Motor neuron (in vitro differentiated cells): Measurements from ENCODE around the gene GPR151. TPM values are rescaled to one million over a fixed set of nuclear protein-coding genes. Genes with fewer than 3 reads are reported as not detected.
"Not testable (repeated sequence)": the region's sequence is repeated elsewhere in the genome, so short reads cannot be mapped to it uniquely, and the experiment has no call there.

Experiments
- ATAC-seq, 8 experiments: fragments of 200-7000 bp; cut with Tn5 transposase; replicated peaks in 6 of 8; 2 replicates each; pipeline ENCODE4 v1.8.0; 2021; ENCODE audit warnings: mild to moderate bottlenecking in 8 of 8, moderate library complexity in 8 of 8
- H3K27ac ChIP-seq, 2 donors: fragments of 250-450 bp; sonication (Bioruptor Pico); 2 replicates each; pipeline ENCODE4 v1.9.0; 2021; ENCODE audit warnings: antibody characterized with exemption in 2 of 2, mild to moderate bottlenecking in 2 of 2, moderate library complexity in 1 of 2
- H3K4me1 ChIP-seq, 2 donors: fragments of 250-450 bp; sonication (Bioruptor Pico); replicated peaks in 1 of 2; 2 replicates each; pipeline ENCODE4 v1.6.1; 2021; ENCODE audit warnings: antibody characterized with exemption in 2 of 2, mild to moderate bottlenecking in 2 of 2, moderate library complexity in 1 of 2
- H3K4me3 ChIP-seq, 5 donors: fragments of 250-450 bp; sonication (Bioruptor Pico); 2 replicates each; pipeline ENCODE4 v1.9.0; 2021; ENCODE audit warnings: antibody characterized with exemption in 5 of 5, mild to moderate bottlenecking in 5 of 5, moderate library complexity in 4 of 5
- WGBS, 10 experiments: fragments of 450-650 bp; shearing (Covaris generic); methylation state at CpG; one replicate each; pipeline ENCODE4 v1.0.0; 2022; 5-methylcytosine and 5-hydroxymethylcytosine counted together
- in situ Hi-C, 9 experiments: fragments of 400-800 bp; cut with MboI; loops; one replicate each; pipeline ENCODE4 v1.15.0; 2021; ENCODE audit warnings: low sequenced_read_pairs in 9 of 9, low pct_unique_long_range_greater_than_20kb in 2 of 9; ENCODE audit not compliant: unreplicated experiment in 9 of 9
- total RNA-seq, 8 experiments: library from RNA; unstranded; fragments of 300-600 nt; gene quantifications; 2 replicates each; pipeline versions ENCODE4 v1.2.3 to v1.2.4, GENCODE V29; 2022

GPR151 gene
- 10 to 100 TPM in 2 of 8 experiments, 1 to 10 TPM in 1, under 1 TPM in 5; 0.22 to 32.8 (median 0.51) TPM for total RNA-seq

GRCh38 chr5:146516151-146516475 is at the start of gene GPR151:
Gene GPR151 (minus strand): TSS chr5:146516190. CDS start chr5:146516113, 77 bp downstream.
- Histone ChIP-seq H3K4me1 (no peaks in the 10 kb centered on the region), H3K27ac (no peak within 1 kb of the TSS), H3K4me3 (no peak within 1 kb of the TSS)
- WGBS, 10 experiments = 0 to 60% (median 9%) methylated on average over 1 to 3 of the region's 3 CpGs; no CpG with 5 or more reads in 2 of the 10 experiments
- in situ Hi-C loops = no loop called here
- ATAC-seq = peak; percentile 73 to 98 (median 90)

DNA sequence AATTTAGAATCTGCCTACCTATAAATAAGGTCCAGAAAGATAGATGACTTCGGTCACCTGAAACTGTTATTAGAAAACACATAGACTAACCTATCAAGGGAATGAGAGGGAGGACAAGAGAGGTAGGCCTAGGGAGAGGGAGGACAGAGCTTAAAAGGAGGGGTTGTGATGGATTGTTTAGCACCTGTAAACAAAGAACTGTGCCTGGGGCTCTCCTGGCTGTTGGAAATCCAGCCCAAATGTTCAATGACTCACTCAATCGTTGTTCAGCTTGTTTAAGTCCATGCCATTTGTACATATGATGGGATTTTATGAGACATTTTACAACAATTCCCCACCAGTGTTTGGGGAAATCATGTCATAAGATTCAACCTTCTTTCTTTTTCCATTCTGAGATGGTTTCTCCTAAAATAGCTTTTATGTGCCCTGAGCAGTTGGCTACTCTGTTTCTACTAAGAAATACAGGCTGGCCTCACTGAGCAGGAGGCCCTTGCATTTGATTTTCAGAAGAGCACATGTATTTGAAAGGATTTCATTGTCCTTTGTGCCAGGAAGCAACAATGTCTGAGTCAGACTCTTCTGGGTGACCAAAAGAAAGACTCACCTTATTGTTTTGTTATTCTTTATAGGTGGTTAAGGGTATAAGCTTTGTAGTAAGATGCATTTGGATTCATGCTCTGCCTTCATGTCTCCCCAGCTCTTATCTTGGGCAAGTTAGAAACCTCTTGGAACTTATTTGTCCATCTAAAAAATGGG is 48.2 kb upstream of the GPR151 start:
- peak in 3 of 8 experiments; percentile 20 to 58 (median 39) for ATAC-seq
- in situ Hi-C loops = no loop called here
- Histone ChIP-seq H3K27ac (no peak overlapping the region), H3K4me1 (peaks cover 5 to 21% of the 10 kb centered on the region in 2 donors), H3K4me3 (no peak overlapping the region)
- WGBS, 10 experiments = 33 to 100% (median 83%) methylated on average over 1 to 2 of the region's 2 CpGs; no CpG with 5 or more reads in 1 of the 10 experiments

- H3K4me1 ChIP-seq = peaks cover 5 to 21% of the 10 kb centered on the region in 2 donors
- no peak overlapping the region for H3K4me3 ChIP-seq
- 60 to 100% (median 89%) methylated on average over 1 to 4 of the region's 4 CpGs; no CpG with 5 or more reads in 4 of the 10 experiments for WGBS, 10 experiments
- in situ Hi-C loops = no loop called here
- no peak for ATAC-seq
- H3K27ac ChIP-seq = no peak overlapping the region
Observed at GRCh38 chr5:146562461-146562860, 46.5 kb upstream of the GPR151 start.

GRCh38 chr5:146561711-146562110 is 45.7 kb upstream of the GPR151 start:
- WGBS, 10 experiments = 33 to 100% (median 100%) methylated on average over 1 to 4 of the region's 5 CpGs; no CpG with 5 or more reads in 1 of the 10 experiments
- ATAC-seq = no peak
- Histone ChIP-seq H3K4me3 (no peak overlapping the region), H3K27ac (no peak overlapping the region), H3K4me1 (peaks cover 5 to 21% of the 10 kb centered on the region in 2 donors)
- in situ Hi-C loops = no loop called here

DNA sequence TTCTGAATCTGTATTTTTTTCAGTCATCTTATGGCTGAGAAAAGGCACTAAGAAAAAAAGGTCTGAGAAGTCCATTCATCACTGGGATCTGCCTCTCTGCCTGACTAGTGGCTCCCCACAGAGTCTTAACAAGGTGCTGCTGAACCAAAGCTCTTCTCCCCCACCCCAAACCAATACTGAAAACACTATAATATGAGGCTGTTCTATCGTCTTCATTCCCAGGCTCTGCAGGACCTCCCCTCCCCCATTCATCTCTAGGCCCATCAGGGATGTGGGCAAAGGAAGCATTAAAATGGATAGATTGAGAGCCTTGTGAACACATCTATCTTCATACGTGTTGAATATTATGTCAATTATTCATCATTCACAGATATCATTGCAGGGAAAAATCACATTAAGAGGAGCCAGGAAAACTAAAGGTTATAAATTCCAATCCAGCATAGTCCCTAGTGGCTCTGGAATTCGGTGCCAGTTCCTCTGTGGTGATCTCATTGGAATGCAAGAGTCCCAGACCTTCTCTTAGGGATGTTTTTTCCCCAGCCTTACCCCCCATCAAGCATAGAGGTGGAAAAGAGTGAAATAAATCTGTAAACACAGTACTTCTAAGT is 44.3 kb upstream of the GPR151 start:
- Histone ChIP-seq H3K27ac (no peak overlapping the region), H3K4me3 (no peak overlapping the region), H3K4me1 (peaks cover 0 to 21% of the 10 kb centered on the region in 2 donors)
- ATAC-seq = peak in 2 of 8 experiments; percentile 23 to 41
- 14 to 78% (median 42%) methylated on average over 1 to 3 of the region's 3 CpGs; no CpG with 5 or more reads in 4 of the 10 experiments for WGBS, 10 experiments
- in situ Hi-C loops = no loop called here

- 40 to 100% (median 81%) methylated on average over 1 to 2 of the region's 4 CpGs; no CpG with 5 or more reads in 3 of the 10 experiments for WGBS, 10 experiments
- ATAC-seq, H3K4me3 ChIP-seq, H3K27ac ChIP-seq, in situ Hi-C loops: not testable (repeated sequence)
- peaks cover 0 to 13% of the 10 kb centered on the region in 2 donors for H3K4me1 ChIP-seq
Observed at GRCh38 chr5:146556884-146557283, 40.9 kb upstream of the GPR151 start.

DNA sequence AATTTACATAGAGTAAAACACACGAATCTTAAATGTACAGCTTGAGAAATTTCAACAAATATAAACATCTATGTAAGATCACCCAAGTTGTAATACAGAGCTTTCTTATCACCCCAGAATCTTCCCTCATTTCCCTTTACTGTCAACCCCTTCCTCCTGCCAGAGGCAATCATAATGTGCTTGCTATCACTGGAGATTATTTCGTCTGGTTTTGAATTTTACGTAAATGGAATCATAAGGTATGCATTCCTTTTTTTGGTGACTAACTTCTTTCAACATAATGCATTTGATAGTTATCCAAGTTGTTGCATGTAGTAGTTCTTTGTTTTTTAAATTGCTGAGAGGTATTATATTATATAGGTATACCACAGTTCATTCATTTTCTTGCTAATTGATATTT is 37.5 kb upstream of the GPR151 start:
- in situ Hi-C loops = no loop called here
- 14 to 100% (median 64%) methylated on average over 2 to 3 of the region's 3 CpGs; no CpG with 5 or more reads in 1 of the 10 experiments for WGBS, 10 experiments
- H3K4me1 ChIP-seq = peaks cover 5 to 8% of the 10 kb centered on the region in 2 donors
- ATAC-seq = no peak
- H3K27ac ChIP-seq = no peak overlapping the region
- no peak overlapping the region for H3K4me3 ChIP-seq

- Histone ChIP-seq H3K27ac (no peak overlapping the region), H3K4me3 (no peak overlapping the region), H3K4me1 (peaks cover 5 to 13% of the 10 kb centered on the region in 2 donors)
- ATAC-seq = peak in 7 of 8 experiments; percentile 26 to 73 (median 55)
- in situ Hi-C loops = loop anchor here (10.0 to 25.0 kb wide), 4 partner anchors 413 to 813 kb away; no protein-coding TSS in a partner anchor
Observed at GRCh38 chr5:146549615-146550014, 33.6 kb upstream of the GPR151 start.

- H3K27ac ChIP-seq = no peak overlapping the region
- ATAC-seq = no peak
- in situ Hi-C loops = loop anchor here (10.0 to 25.0 kb wide), 4 partner anchors 413 to 813 kb away; no protein-coding TSS in a partner anchor
- H3K4me1 ChIP-seq = peaks cover 5 to 13% of the 10 kb centered on the region in 2 donors
- WGBS, 10 experiments = 0 to 89% (median 40%) methylated on average over 1 to 2 of the region's 2 CpGs; no CpG with 5 or more reads in 4 of the 10 experiments
- H3K4me3 ChIP-seq = no peak overlapping the region
Observed at GRCh38 chr5:146548781-146549449, 32.9 kb upstream of the GPR151 start.

GRCh38 chr5:146544232-146544631 is 28.2 kb upstream of the GPR151 start:
- Histone ChIP-seq H3K4me1 (peaks cover 5 to 7% of the 10 kb centered on the region in 2 donors), H3K4me3 (no peak overlapping the region), H3K27ac (no peak overlapping the region)
- ATAC-seq = no peak
- in situ Hi-C loops = loop anchor here (10.0 to 25.0 kb wide), 4 partner anchors 418 to 818 kb away; no protein-coding TSS in a partner anchor

DNA sequence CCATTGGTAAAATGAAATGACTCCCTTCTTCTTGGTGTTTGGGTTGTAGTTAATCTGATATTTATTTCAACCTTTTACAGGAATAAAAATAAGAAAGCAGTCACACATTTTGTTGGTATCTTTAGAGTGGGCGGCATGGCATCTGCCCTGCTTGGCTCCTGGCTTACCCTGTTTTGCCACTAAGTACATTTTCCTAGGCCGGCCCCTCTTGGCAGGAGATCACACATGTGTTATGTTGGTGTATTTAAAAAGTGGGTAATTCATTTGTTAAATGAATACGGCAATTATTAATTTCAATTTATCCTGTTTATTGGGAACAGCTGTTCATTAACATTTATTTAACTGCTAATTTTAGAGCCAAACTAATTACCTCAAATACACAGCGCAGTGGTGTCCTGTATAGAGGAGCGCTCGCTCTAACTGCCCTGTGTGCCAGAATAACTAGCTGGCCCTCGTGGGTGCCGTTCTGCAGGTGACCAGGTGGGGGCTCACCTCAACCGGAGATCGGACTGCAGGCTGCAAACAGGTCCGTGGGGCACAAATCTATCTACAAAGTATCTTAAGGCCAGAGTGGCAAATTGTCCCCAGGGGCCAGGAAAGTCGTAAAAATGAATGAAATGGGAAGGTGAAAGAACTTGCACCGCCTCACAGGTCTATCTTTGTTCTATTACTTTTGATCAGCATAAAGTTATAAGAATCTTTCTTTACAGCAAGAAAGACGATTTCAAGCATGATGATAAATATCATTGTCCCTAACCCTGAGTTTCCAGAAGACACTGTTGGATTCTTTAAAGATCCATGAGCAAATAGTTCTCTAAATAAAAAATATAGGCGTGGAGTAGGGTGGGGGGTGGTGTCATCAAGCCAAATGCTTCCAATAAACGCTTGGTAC is 26.2 kb upstream of the GPR151 start:
- Histone ChIP-seq H3K4me1 (peaks cover 8 to 10% of the 10 kb centered on the region in 2 donors), H3K4me3 (no peak overlapping the region), H3K27ac (no peak overlapping the region)
- 4 to 78% (median 30%) methylated on average over 1 to 14 of the region's 16 CpGs for WGBS, 10 experiments
- in situ Hi-C loops = loop anchor here (10.0 to 25.0 kb wide), 4 partner anchors 420 to 820 kb away; no protein-coding TSS in a partner anchor
- ATAC-seq = peak; percentile 80 to 99 (median 86)

GRCh38 chr5:146540414-146540813 is 24.4 kb upstream of the GPR151 start:
- Histone ChIP-seq H3K4me3 (no peak overlapping the region), H3K4me1 (peaks cover 8 to 10% of the 10 kb centered on the region in 2 donors), H3K27ac (no peak overlapping the region)
- WGBS, 10 experiments = 14 to 100% (median 49%) methylated on average over 1 to 2 of the region's 2 CpGs; no CpG with 5 or more reads in 4 of the 10 experiments
- in situ Hi-C loops = loop anchor here (10.0 to 25.0 kb wide), 4 partner anchors 422 to 822 kb away; no protein-coding TSS in a partner anchor
- ATAC-seq = peak in 7 of 8 experiments; percentile 26 to 70 (median 56)
